ENCODE results near the gene PCLO.
"Not testable (repeated sequence)": the region's sequence is repeated elsewhere in the genome, so short reads cannot be mapped to it uniquely, and the experiment has no call there.

The PCLO gene

GRCh38 chr7:82945056-82945455, 217.6 kb downstream of the PCLO start:
- no peak for DNase-seq (ENCODE audit: extremely low read depth, low read depth)
- TF ChIP-seq, protein P1, sequence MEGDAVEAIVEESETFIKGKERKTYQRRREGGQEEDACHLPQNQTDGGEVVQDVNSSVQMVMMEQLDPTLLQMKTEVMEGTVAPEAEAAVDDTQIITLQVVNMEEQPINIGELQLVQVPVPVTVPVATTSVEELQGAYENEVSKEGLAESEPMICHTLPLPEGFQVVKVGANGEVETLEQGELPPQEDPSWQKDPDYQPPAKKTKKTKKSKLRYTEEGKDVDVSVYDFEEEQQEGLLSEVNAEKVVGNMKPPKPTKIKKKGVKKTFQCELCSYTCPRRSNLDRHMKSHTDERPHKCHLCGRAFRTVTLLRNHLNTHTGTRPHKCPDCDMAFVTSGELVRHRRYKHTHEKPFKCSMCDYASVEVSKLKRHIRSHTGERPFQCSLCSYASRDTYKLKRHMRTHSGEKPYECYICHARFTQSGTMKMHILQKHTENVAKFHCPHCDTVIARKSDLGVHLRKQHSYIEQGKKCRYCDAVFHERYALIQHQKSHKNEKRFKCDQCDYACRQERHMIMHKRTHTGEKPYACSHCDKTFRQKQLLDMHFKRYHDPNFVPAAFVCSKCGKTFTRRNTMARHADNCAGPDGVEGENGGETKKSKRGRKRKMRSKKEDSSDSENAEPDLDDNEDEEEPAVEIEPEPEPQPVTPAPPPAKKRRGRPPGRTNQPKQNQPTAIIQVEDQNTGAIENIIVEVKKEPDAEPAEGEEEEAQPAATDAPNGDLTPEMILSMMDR (IDR thresholded peaks at IDR 0.05; ENCODE audit: low read depth, low read length): no peak

- DNase-seq (ENCODE audit: extremely low read depth, low read depth): no peak
- TF ChIP-seq, protein P1 (IDR thresholded peaks at IDR 0.05; ENCODE audit: low read depth, low read length): no peak
Observed at GRCh38 chr7:82932516-82932915, 230.2 kb downstream of the PCLO start.

- TF ChIP-seq, protein P1 (IDR thresholded peaks at IDR 0.05; ENCODE audit: low read depth, low read length): no peak
- DNase-seq (ENCODE audit: extremely low read depth, low read depth): no peak
Observed at GRCh38 chr7:82926477-82926876, 236.2 kb downstream of the PCLO start.

GRCh38 chr7:82925331-82925730, 237.4 kb downstream of the PCLO start:
- no peak for DNase-seq (ENCODE audit: extremely low read depth, low read depth)
- TF ChIP-seq, protein P1 (IDR thresholded peaks at IDR 0.05; ENCODE audit: low read depth, low read length): no peak

GRCh38 chr7:82906502-82906901, 256.2 kb downstream of the PCLO start:
- DNase-seq (ENCODE audit: extremely low read depth, low read depth): no peak
- TF ChIP-seq, protein P1 (IDR thresholded peaks at IDR 0.05; ENCODE audit: low read depth, low read length): no peak

- TF ChIP-seq, protein P1 (IDR thresholded peaks at IDR 0.05; ENCODE audit: low read depth, low read length): no peak
- DNase-seq (ENCODE audit: extremely low read depth, low read depth): no peak
Observed at GRCh38 chr7:82904871-82905270, 257.8 kb downstream of the PCLO start.

- DNase-seq (ENCODE audit: extremely low read depth, low read depth): not testable (repeated sequence)
Observed at GRCh38 chr7:82901098-82901497, 261.6 kb downstream of the PCLO start.

- TF ChIP-seq, protein P1 (IDR thresholded peaks at IDR 0.05; ENCODE audit: low read depth, low read length): no peak
- DNase-seq (ENCODE audit: extremely low read depth, low read depth): no peak
Observed at GRCh38 chr7:82897500-82897899, 265.2 kb downstream of the PCLO start.

GRCh38 chr7:82894341-82894740, 268.3 kb downstream of the PCLO start:
- DNase-seq (ENCODE audit: extremely low read depth, low read depth): not testable (repeated sequence)

All from AG09319 (cell line).